Muscle layer of colon (tissue), 2 donors: ENCODE results near the gene ADAMTSL2.

Experiments
- H3K27ac ChIP-seq: one replicate; pipeline ENCODE4 v1.7.0; 2013; ENCODE audit warnings: low read depth, mild to moderate bottlenecking, low read length, moderate library complexity
- H3K27me3 ChIP-seq, 2 donors: one replicate each; pipeline ENCODE4 v1.7.0; 2013; ENCODE audit warnings: low read length in 2 of 2, mild to moderate bottlenecking in 2 of 2; ENCODE audit not compliant: insufficient read depth in 2 of 2, control insufficient read depth in 1 of 2
- H3K36me3 ChIP-seq: one replicate; pipeline ENCODE4 v1.7.0; 2013; ENCODE audit warnings: mild to moderate bottlenecking, low read length; ENCODE audit not compliant: insufficient read depth
- H3K4me1 ChIP-seq: one replicate; pipeline ENCODE4 v1.7.0; 2013; ENCODE audit warnings: mild to moderate bottlenecking, low read length; ENCODE audit not compliant: insufficient read depth
- H3K4me3 ChIP-seq, 2 donors: one replicate each; pipeline ENCODE4 v1.7.0; 2013; ENCODE audit warnings: low read length in 2 of 2, low read depth in 1 of 2, mild to moderate bottlenecking in 1 of 2, moderate library complexity in 1 of 2
- H3K9ac ChIP-seq: one replicate; pipeline ENCODE4 v1.7.0; 2013; ENCODE audit warnings: low read length
- H3K9me3 ChIP-seq: one replicate; pipeline ENCODE4 v1.7.0; 2013; ENCODE audit warnings: mild to moderate bottlenecking, low read length
- donor health status: abdominal sarcoma.
- donor health status: Adenocarcinoma of cecum.

The ADAMTSL2 gene

DNA sequence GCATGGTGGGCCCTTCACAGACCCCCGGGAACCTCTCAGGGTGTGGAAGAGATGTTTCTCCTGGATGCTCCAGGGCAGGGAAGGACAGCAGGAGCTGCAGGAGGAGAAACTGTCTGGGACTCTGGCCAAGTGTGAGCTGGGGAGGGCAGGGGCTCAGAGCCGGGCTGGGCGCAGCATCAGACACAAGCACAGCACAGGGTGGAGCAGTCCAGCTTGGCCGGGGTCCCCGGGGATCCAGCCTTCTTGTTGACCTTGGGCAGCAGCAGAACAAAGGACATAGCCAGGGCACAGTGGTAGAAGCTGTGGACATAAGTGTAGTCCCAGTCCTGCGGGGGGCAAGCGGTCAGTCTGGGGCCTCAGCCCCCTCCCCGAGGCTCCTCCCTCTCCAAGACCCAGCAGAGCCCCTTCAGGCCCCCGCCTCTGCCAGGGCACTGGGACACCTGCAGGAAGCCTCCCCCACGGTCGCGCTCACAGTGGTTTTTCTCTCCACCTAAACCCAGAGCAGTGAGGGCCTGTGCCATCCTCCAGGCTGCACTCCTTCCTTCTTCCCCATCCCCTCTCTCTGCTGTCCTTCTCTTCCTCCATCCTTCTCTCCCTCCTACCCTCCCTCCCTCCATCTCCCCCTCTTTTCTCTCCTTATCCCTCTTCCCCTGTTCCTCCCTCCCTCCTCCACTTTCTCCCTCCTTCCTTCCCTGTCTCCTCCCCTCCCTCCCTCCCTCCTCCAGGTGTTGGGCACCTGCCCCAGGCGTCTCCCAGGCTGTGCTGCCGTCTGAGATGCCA lies 19.9 kb upstream of the ADAMTSL2 start:
- H3K36me3 ChIP-seq, result no peaks in the 10 kb centered on the region
- no peak overlapping the region for H3K9ac ChIP-seq
- H3K4me3 ChIP-seq, result no peak overlapping the region
- H3K4me1 ChIP-seq, result peaks cover 6% of the 10 kb centered on the region
- H3K27me3 ChIP-seq, result no peaks in the 10 kb centered on the region
- no peak overlapping the region for H3K27ac ChIP-seq
- H3K9me3 ChIP-seq, result no peaks in the 10 kb centered on the region

- Histone ChIP-seq H3K36me3 (no peaks in the 10 kb centered on the region), H3K9ac (no peak overlapping the region), H3K9me3 (no peaks in the 10 kb centered on the region), H3K27me3 (no peaks in the 10 kb centered on the region), H3K27ac (no peak overlapping the region), H3K4me1 (peaks cover 5% of the 10 kb centered on the region), H3K4me3 (no peak overlapping the region)
Measured at GRCh38 chr9:133515240-133515610, 19.3 kb upstream of the ADAMTSL2 start.

- Histone ChIP-seq H3K27me3 (no peaks in the 10 kb centered on the region), H3K4me1 (peaks cover 5% of the 10 kb centered on the region), H3K36me3 (no peaks in the 10 kb centered on the region), H3K27ac (no peak overlapping the region), H3K9me3 (no peaks in the 10 kb centered on the region), H3K9ac (no peak overlapping the region), H3K4me3 (no peak overlapping the region)
Measured at GRCh38 chr9:133515615-133516255, 18.8 kb upstream of the ADAMTSL2 start.

DNA sequence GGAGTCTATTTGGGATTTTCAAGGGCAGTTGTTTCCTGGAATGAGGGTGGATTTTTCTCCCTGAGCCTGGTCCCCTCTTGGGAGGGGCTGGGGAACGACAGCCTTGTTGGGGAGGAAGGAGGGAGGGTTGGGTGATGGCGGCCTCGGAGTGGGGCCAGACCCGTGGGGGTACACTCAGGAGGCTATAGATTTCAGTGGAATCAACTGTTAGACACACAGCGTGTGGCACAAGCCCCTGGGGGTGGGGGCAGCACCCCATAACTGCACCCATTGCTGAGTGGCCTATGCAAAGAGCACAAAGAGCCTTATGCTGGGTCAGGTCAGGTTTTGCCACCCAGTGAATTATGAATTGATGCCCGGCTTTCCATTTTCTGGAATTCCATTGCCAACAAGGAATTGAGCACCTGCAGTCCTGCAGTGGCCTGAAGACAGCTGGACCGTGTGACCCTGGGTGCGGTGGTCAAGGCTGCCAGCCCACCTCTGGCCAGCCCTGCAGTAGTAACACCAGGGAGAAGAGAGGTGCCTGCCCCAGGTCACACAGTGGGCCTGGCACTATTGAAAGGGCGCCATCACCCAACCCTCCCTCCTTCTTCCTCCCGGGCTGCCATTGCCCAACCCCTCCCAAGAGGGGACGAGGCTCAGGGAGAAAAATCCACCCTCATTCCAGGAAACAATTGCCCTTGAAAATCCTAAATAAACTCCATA lies 18.1 kb upstream of the ADAMTSL2 start:
- H3K9ac ChIP-seq, result no peak overlapping the region
- no peak overlapping the region for H3K27ac ChIP-seq
- peaks cover 5% of the 10 kb centered on the region for H3K4me1 ChIP-seq
- H3K4me3 ChIP-seq, result no peak overlapping the region
- H3K27me3 ChIP-seq, result no peaks in the 10 kb centered on the region
- H3K9me3 ChIP-seq, result no peaks in the 10 kb centered on the region
- no peaks in the 10 kb centered on the region for H3K36me3 ChIP-seq

DNA sequence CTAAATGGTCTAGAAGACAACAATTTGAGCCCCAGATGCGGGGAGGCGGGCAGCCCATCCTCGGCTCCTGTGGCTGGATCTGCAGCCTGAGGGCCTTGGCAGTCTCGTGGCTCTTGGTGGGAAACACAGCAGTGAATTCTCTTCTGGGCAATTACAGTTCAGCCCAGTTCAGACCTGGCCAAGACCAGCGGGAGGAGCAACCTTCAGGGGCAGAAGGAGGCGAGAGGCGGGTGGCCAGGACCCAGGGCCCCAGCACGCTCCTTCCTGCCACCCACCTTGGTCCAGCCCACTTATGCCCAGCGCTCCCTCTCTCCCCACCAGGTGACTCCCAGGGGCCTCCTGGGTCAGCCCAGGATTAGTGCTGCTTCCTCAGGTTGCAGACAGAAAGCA lies 17.5 kb upstream of the ADAMTSL2 start:
- H3K36me3 ChIP-seq, result no peaks in the 10 kb centered on the region
- no peak overlapping the region for H3K9ac ChIP-seq
- no peak overlapping the region for H3K27ac ChIP-seq
- no peaks in the 10 kb centered on the region for H3K27me3 ChIP-seq
- peaks cover 5% of the 10 kb centered on the region for H3K4me1 ChIP-seq
- no peaks in the 10 kb centered on the region for H3K9me3 ChIP-seq
- no peak overlapping the region for H3K4me3 ChIP-seq

- Histone ChIP-seq H3K27me3 (no peaks in the 10 kb centered on the region), H3K4me1 (peaks cover 5% of the 10 kb centered on the region), H3K4me3 (no peak overlapping the region), H3K27ac (no peak overlapping the region), H3K36me3 (no peaks in the 10 kb centered on the region), H3K9ac (no peak overlapping the region), H3K9me3 (no peaks in the 10 kb centered on the region)
Measured at GRCh38 chr9:133517711-133518110, 16.8 kb upstream of the ADAMTSL2 start.

- H3K27me3 ChIP-seq, result no peaks in the 10 kb centered on the region
- no peak overlapping the region for H3K27ac ChIP-seq
- H3K9ac ChIP-seq, result no peak overlapping the region
- no peak overlapping the region for H3K4me3 ChIP-seq
- H3K36me3 ChIP-seq, result no peaks in the 10 kb centered on the region
- no peaks in the 10 kb centered on the region for H3K9me3 ChIP-seq
- peaks cover 5% of the 10 kb centered on the region for H3K4me1 ChIP-seq
Measured at GRCh38 chr9:133518200-133518599, 16.3 kb upstream of the ADAMTSL2 start.

DNA sequence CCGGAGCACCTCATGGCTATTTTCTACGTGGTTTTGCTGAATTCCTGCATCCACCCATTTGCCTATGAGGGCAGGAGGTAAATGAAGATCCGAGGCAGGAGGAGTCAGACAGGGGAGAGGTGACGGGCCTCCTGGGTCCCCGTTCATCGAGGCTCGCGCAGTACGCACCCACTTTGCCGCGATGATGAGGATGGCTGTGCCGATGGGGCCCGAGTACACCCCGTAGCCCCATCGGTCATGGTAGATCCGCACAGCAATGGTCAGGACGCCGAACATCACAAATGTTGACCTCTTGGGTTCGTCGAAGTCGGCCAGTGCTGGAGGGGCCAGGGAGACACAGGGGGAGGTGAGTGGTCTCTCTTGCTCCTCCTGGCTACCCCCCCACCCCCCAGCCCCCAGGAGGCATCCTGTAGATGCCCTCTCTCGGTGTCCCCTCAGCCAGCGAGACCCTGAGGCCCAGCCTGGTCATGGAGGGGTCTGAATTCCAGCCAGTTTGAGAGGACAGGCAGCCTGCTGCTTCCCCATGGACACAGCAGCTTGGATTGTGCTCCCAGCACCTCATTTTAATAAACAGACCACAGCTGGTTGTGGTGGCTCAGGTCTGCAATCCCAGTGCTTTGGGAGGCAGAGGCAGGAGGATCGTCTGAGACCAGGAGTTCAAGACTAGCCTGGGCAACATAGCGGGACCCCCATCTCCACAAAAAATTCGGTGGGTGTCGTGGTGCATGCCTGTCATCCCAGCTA lies 15.6 kb upstream of the ADAMTSL2 start:
- Histone ChIP-seq H3K9ac (no peak overlapping the region), H3K4me1 (peaks cover 5% of the 10 kb centered on the region), H3K27ac (no peak overlapping the region), H3K4me3 (no peak overlapping the region), H3K27me3 (no peaks in the 10 kb centered on the region), H3K36me3 (no peaks in the 10 kb centered on the region), H3K9me3 (no peaks in the 10 kb centered on the region)

DNA sequence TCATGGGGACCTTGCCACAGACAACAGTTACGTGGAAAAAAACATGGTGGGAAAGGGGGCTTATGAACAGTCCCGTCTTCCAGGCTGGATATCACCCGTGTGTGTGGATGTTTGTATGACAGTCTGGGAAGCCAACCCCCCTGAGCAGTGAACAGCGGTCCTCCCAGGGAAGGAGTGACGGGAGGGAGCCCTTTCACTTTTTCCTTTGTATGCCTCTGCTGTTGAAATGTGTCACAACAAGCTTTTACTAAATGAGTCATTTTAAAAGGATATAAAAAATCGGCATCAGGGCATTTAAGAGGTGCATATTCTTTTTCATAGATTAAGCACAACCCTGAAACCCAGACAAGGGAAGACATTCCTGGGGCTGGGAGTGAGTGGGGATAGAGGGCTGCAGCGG lies 14.8 kb upstream of the ADAMTSL2 start:
- Histone ChIP-seq H3K9me3 (no peaks in the 10 kb centered on the region), H3K4me3 (no peak overlapping the region), H3K4me1 (peaks cover 1% of the 10 kb centered on the region), H3K27me3 (no peaks in the 10 kb centered on the region), H3K27ac (no peak overlapping the region), H3K36me3 (no peaks in the 10 kb centered on the region), H3K9ac (no peak overlapping the region)

DNA sequence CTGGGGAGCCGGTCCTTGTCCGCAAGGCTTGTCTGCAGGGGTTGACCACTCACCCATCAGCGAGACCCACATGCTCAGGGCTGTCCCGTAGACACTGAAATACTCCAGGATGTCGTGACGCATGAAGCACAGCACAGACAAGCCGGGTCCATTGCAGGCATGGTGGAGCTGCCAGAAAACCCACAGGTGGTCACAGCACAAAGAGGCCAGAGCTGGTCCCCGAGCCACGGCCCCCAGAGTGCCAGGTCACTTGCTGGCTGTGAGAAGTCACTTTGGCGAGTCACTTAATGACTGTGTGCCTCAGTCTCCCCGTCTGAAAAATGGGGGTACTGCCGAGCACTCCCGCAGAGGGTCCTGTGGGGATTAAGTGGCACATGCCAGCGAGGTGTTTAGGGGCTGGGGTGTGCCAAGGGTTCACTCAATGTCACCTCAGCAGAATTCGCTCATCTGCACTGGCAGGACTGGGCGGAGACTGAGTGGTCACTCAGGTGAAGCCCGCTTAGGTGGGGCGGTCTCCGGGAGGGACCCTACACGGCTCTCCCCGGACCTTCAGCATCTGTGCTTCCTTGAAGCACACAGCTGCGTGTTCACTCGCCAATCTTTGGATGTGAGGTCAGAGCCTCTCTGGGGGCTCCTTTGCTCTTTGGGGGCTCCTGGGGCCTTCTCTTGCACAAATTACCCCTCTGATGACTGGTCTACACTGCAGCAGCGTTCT lies 14.2 kb upstream of the ADAMTSL2 start:
- H3K36me3 ChIP-seq, result no peaks in the 10 kb centered on the region
- H3K4me3 ChIP-seq, result no peak overlapping the region
- H3K27ac ChIP-seq, result no peak overlapping the region
- H3K27me3 ChIP-seq, result no peaks in the 10 kb centered on the region
- no peaks in the 10 kb centered on the region for H3K4me1 ChIP-seq
- H3K9me3 ChIP-seq, result no peaks in the 10 kb centered on the region
- no peak overlapping the region for H3K9ac ChIP-seq
